NCI-H748 (cell line): Measurements from ENCODE around the gene IKBKG.
"Not testable (repeated sequence)": the region's sequence is repeated elsewhere in the genome, so short reads cannot be mapped to it uniquely, and the experiment has no call there.

Experiments used
- DNase-seq: peaks from one replicate; lab custom pipeline; 2025; ENCODE audit not compliant: unreplicated experiment; lab: John Stamatoyannopoulos, UW

Gene IKBKG

GRCh38 chrX:154558060-154558690 lies 10.8 kb downstream of the IKBKG start:
- DNase-seq = not testable (repeated sequence)

- DNase-seq = not testable (repeated sequence)
These were observed 11.5 kb downstream of the IKBKG start for GRCh38 chrX:154558896-154559295.

GRCh38 chrX:154560326-154560725 lies 12.9 kb downstream of the IKBKG start:
- DNase-seq = not testable (repeated sequence)

- not testable (repeated sequence) for DNase-seq
These were observed 14.9 kb downstream of the IKBKG start for GRCh38 chrX:154562295-154562694.

GRCh38 chrX:154570361-154570760 lies 22.9 kb downstream of the IKBKG start:
- not testable (repeated sequence) for DNase-seq

- DNase-seq = not testable (repeated sequence)
These were observed 25.6 kb downstream of the IKBKG start for GRCh38 chrX:154573061-154573460.

GRCh38 chrX:154575076-154575475 lies 27.7 kb downstream of the IKBKG start:
- DNase-seq = not testable (repeated sequence)

- not testable (repeated sequence) for DNase-seq
These were observed 35.6 kb downstream of the IKBKG start for GRCh38 chrX:154582994-154583393.

- not testable (repeated sequence) for DNase-seq
These were observed 37.3 kb downstream of the IKBKG start, which contains the start of gene CTAG1A for GRCh38 chrX:154584585-154585183. Gene CTAG1A (plus strand): TSS chrX:154585133. CDS start chrX:154585207, 74 bp downstream.

- not testable (repeated sequence) for DNase-seq
These were observed 43.0 kb downstream of the IKBKG start for GRCh38 chrX:154590415-154590814.

- DNase-seq = no peak
These were observed 45.1 kb downstream of the IKBKG start for GRCh38 chrX:154592505-154592904.

- no peak for DNase-seq
These were observed 45.8 kb downstream of the IKBKG start for GRCh38 chrX:154593201-154593600.

- DNase-seq = no peak
These were observed 47.1 kb downstream of the IKBKG start for GRCh38 chrX:154594491-154594890.

GRCh38 chrX:154595559-154596249 lies 48.3 kb downstream of the IKBKG start:
- no peak for DNase-seq

GRCh38 chrX:154596290-154596929 lies 49.0 kb downstream of the IKBKG start:
- no peak for DNase-seq

GRCh38 chrX:154597221-154597620 lies 49.8 kb downstream of the IKBKG start:
- DNase-seq = no peak

GRCh38 chrX:154598656-154599055 lies 51.2 kb downstream of the IKBKG start:
- DNase-seq = no peak

- no peak for DNase-seq
These were observed 52.1 kb downstream of the IKBKG start for GRCh38 chrX:154599531-154599930.

GRCh38 chrX:154600759-154601374 lies 53.4 kb downstream of the IKBKG start:
- DNase-seq = no peak

- no peak for DNase-seq
These were observed 54.8 kb downstream of the IKBKG start for GRCh38 chrX:154602226-154602625.

GRCh38 chrX:154602766-154603437 lies 55.5 kb downstream of the IKBKG start:
- no peak for DNase-seq
